Thyroid gland (tissue), 4 donors: ENCODE results near the gene CALB2.

ENCODE experiments used
- POLR2A ChIP-seq, 2 donors: fragments of 450-650 bp; IDR thresholded peaks; one replicate each; pipeline ENCODE4 v1.6.1; 2017; ENCODE audit warnings: antibody characterized with exemption in 2 of 2, mild to moderate bottlenecking in 2 of 2, moderate library complexity in 1 of 2
- TF ChIP-seq, protein P1 (sequence below), 6 experiments: fragments of 200-600 bp in 3 of 6; fragments of 450-650 bp in 3 of 6; sonication (generic) in 3 of 6; IDR thresholded peaks; one replicate each; pipeline ENCODE4 v1.5.1; 2016 to 2019; ENCODE audit warnings: antibody characterized with exemption in 6 of 6, mild to moderate bottlenecking in 2 of 6, inconsistent platforms in 1 of 6, moderate library complexity in 1 of 6

DNA sequence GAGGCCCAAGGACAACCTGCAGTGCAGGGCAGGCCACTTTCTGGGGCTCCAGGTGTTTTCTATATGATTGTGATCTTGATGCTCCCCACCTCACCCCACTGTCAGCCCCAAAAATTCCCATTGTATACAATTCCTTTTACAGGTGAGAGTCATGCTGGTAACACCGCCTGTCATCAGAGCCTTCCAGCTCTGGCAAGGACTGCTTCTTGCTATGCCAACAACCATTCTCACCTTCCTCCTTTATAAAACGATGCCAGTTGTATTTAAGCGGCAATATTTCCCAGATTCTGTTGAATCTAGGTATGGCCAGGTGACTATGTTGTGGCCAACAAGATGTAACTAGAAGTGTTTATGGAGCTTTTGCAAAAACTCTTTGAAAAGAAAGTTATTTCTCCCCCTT, 30.4 kb upstream of the CALB2 start:
- TF ChIP-seq, protein P1, sequence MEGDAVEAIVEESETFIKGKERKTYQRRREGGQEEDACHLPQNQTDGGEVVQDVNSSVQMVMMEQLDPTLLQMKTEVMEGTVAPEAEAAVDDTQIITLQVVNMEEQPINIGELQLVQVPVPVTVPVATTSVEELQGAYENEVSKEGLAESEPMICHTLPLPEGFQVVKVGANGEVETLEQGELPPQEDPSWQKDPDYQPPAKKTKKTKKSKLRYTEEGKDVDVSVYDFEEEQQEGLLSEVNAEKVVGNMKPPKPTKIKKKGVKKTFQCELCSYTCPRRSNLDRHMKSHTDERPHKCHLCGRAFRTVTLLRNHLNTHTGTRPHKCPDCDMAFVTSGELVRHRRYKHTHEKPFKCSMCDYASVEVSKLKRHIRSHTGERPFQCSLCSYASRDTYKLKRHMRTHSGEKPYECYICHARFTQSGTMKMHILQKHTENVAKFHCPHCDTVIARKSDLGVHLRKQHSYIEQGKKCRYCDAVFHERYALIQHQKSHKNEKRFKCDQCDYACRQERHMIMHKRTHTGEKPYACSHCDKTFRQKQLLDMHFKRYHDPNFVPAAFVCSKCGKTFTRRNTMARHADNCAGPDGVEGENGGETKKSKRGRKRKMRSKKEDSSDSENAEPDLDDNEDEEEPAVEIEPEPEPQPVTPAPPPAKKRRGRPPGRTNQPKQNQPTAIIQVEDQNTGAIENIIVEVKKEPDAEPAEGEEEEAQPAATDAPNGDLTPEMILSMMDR (IDR thresholded peaks at IDR 0.05), result no peak
- TF ChIP-seq POLR2A (IDR thresholded peaks at IDR 0.05), result no peak
